ENCODE results near the gene LPAR5. TPM values are rescaled to one million over a fixed set of nuclear protein-coding genes. Genes with fewer than 3 reads are reported as not detected.

LPAR5 gene
- polyA plus RNA-seq, 6 donors from 2014 or later = 25.2 to 69.9 (median 40.1) TPM

GRCh38 chr12:6647083-6647604 lies 11.4 kb upstream of the LPAR5 start, which contains the start of gene ACRBP:
Gene ACRBP (minus strand): TSS chr12:6647432. CDS start chr12:6647366, 66 bp downstream.
- H3K27me3 Mint-ChIP-seq = no peaks in the 10 kb centered on the region
- peak within 1 kb of the TSS; percentile 82 to 92 (median 86) for H3K4me3 Mint-ChIP-seq
- peaks cover 0 to 8% (median 0%) of the 10 kb centered on the region in 7 donors for H3K9me3 Mint-ChIP-seq
- peaks cover 35 to 50% (median 43%) of the 10 kb centered on the region in 3 donors for H3K4me1 Mint-ChIP-seq
- peak within 1 kb of the TSS in 5 of 6 donors; percentile 16 to 83 (median 53) for H3K27ac Mint-ChIP-seq
- peak; percentile 70 to 79 for ATAC-seq (ENCODE audit: low read depth in 2 of 2)
- H3K36me3 Mint-ChIP-seq = peaks cover 9 to 19% of the 10 kb centered on the region in 2 donors
- peak; percentile 47 for DNase-seq

- peak overlapping the region in 3 of 6 donors; percentile 53 to 83 (median 75) for H3K27ac Mint-ChIP-seq
Observed at GRCh38 chr12:6646276-6647082, 10.7 kb upstream of the LPAR5 start.

GRCh38 chr12:6644903-6645302 lies 9.1 kb upstream of the LPAR5 start:
- peak overlapping the region in 5 of 8 donors; percentile 40 to 84 (median 62) for H3K4me3 Mint-ChIP-seq
- peaks cover 0 to 8% (median 0%) of the 10 kb centered on the region in 7 donors for H3K9me3 Mint-ChIP-seq
- H3K4me1 Mint-ChIP-seq = peaks cover 43 to 64% (median 49%) of the 10 kb centered on the region in 3 donors
- H3K27me3 Mint-ChIP-seq = no peaks in the 10 kb centered on the region
- ATAC-seq (ENCODE audit: low read depth in 2 of 2) (no peak), DNase-seq (no peak)
- H3K27ac Mint-ChIP-seq = peak overlapping the region in 5 of 6 donors; percentile 38 to 89 (median 80)
- peaks cover 0 to 7% of the 10 kb centered on the region in 2 donors for H3K36me3 Mint-ChIP-seq

More at GRCh38 chr12:6646276-6647082, 10.7 kb upstream of the LPAR5 start:
- Mint-ChIP-seq H3K36me3 (peaks cover 9 to 15% of the 10 kb centered on the region in 2 donors), H3K4me3 (peak overlapping the region; percentile 82 to 92 (median 86)), H3K4me1 (peaks cover 39 to 53% (median 43%) of the 10 kb centered on the region in 3 donors), H3K9me3 (peaks cover 0 to 8% (median 0%) of the 10 kb centered on the region in 7 donors), H3K27me3 (no peaks in the 10 kb centered on the region)
- ATAC-seq (ENCODE audit: low read depth in 2 of 2) = peak in 1 of 2 donors; percentile 4
- DNase-seq = no peak

GRCh38 chr12:6644257-6644596 lies 8.5 kb upstream of the LPAR5 start:
- Mint-ChIP-seq H3K4me1 (peaks cover 47 to 67% (median 52%) of the 10 kb centered on the region in 3 donors), H3K36me3 (peaks cover 0 to 7% of the 10 kb centered on the region in 2 donors), H3K27ac (peak overlapping the region; percentile 41 to 97 (median 85)), H3K4me3 (peak overlapping the region; percentile 40 to 84 (median 66)), H3K9me3 (peaks cover 0 to 8% (median 0%) of the 10 kb centered on the region in 7 donors), H3K27me3 (no peaks in the 10 kb centered on the region)
- peak; percentile 50 to 64 for ATAC-seq (ENCODE audit: low read depth in 2 of 2)
- no peak for DNase-seq

GRCh38 chr12:6643569-6644256 lies 8.0 kb upstream of the LPAR5 start:
- no peaks in the 10 kb centered on the region for H3K27me3 Mint-ChIP-seq
- H3K36me3 Mint-ChIP-seq = peaks cover 0 to 7% of the 10 kb centered on the region in 2 donors
- H3K27ac Mint-ChIP-seq = peak overlapping the region; percentile 56 to 97 (median 85)
- peak overlapping the region in 7 of 8 donors; percentile 40 to 84 (median 69) for H3K4me3 Mint-ChIP-seq
- DNase-seq (no peak), ATAC-seq (ENCODE audit: low read depth in 2 of 2) (peak; percentile 50 to 66)
- H3K4me1 Mint-ChIP-seq = peaks cover 52 to 72% (median 55%) of the 10 kb centered on the region in 3 donors
- peaks cover 0 to 8% (median 0%) of the 10 kb centered on the region in 7 donors for H3K9me3 Mint-ChIP-seq

- peaks cover 0 to 8% (median 0%) of the 10 kb centered on the region in 7 donors for H3K9me3 Mint-ChIP-seq
- DNase-seq = no peak
- no peak for ATAC-seq (ENCODE audit: low read depth in 2 of 2)
- peak overlapping the region in 2 of 8 donors; percentile 26 to 28 for H3K4me3 Mint-ChIP-seq
- H3K4me1 Mint-ChIP-seq = peaks cover 64 to 77% (median 64%) of the 10 kb centered on the region in 3 donors
- H3K36me3 Mint-ChIP-seq = no peaks in the 10 kb centered on the region
- H3K27ac Mint-ChIP-seq = peak overlapping the region in 2 of 6 donors; percentile 24 to 73
- H3K27me3 Mint-ChIP-seq = no peaks in the 10 kb centered on the region
Observed at GRCh38 chr12:6641131-6641530, 5.4 kb upstream of the LPAR5 start.

- no peak for ATAC-seq (ENCODE audit: low read depth in 2 of 2)
- Mint-ChIP-seq H3K27ac (peak overlapping the region in 2 of 6 donors; percentile 75 to 83), H3K4me1 (peaks cover 66 to 82% (median 69%) of the 10 kb centered on the region in 3 donors)
Observed at GRCh38 chr12:6640497-6640896, 4.7 kb upstream of the LPAR5 start.

GRCh38 chr12:6639151-6639801 lies 3.5 kb upstream of the LPAR5 start:
- Mint-ChIP-seq H3K9me3 (peaks cover 0 to 6% (median 0%) of the 10 kb centered on the region in 7 donors), H3K27ac (peak overlapping the region in 5 of 6 donors; percentile 14 to 98 (median 79)), H3K27me3 (no peaks in the 10 kb centered on the region), H3K4me3 (peak overlapping the region in 4 of 8 donors; percentile 31 to 87 (median 69)), H3K4me1 (peaks cover 65 to 85% (median 67%) of the 10 kb centered on the region in 3 donors), H3K36me3 (no peaks in the 10 kb centered on the region)
- no peak for DNase-seq
- no peak for ATAC-seq (ENCODE audit: low read depth in 2 of 2)

More at GRCh38 chr12:6640497-6640896, 4.7 kb upstream of the LPAR5 start:
- Mint-ChIP-seq H3K36me3 (no peaks in the 10 kb centered on the region), H3K4me3 (peak overlapping the region in 1 of 8 donors; percentile 66), H3K9me3 (peaks cover 0 to 8% (median 0%) of the 10 kb centered on the region in 7 donors), H3K27me3 (no peaks in the 10 kb centered on the region)
- DNase-seq = no peak

- ATAC-seq (ENCODE audit: low read depth in 2 of 2) (peak; percentile 46 to 47), DNase-seq (peak; percentile 57)
- Mint-ChIP-seq H3K9me3 (no peaks in the 10 kb centered on the region), H3K4me3 (peak overlapping the region; percentile 31 to 87 (median 71)), H3K4me1 (peaks cover 59 to 85% (median 67%) of the 10 kb centered on the region in 3 donors), H3K27me3 (no peaks in the 10 kb centered on the region), H3K27ac (peak overlapping the region; percentile 79 to 98 (median 92)), H3K36me3 (no peaks in the 10 kb centered on the region)
Observed at GRCh38 chr12:6638305-6638704, 2.5 kb upstream of the LPAR5 start.

- Mint-ChIP-seq H3K4me3 (peak overlapping the region; percentile 84 to 98 (median 94)), H3K27me3 (no peaks in the 10 kb centered on the region), H3K27ac (peak overlapping the region; percentile 91 to 100 (median 95)), H3K4me1 (peaks cover 64 to 87% (median 86%) of the 10 kb centered on the region in 3 donors), H3K9me3 (no peaks in the 10 kb centered on the region), H3K36me3 (peaks cover 6 to 11% of the 10 kb centered on the region in 2 donors)
- ATAC-seq (ENCODE audit: low read depth in 2 of 2) (peak; percentile 22 to 36), DNase-seq (peak; percentile 57)
Observed at GRCh38 chr12:6635375-6635855, 344 bp downstream of the LPAR5 start.

- Mint-ChIP-seq H3K4me1 (peaks cover 56 to 82% (median 77%) of the 10 kb centered on the region in 3 donors), H3K9me3 (no peaks in the 10 kb centered on the region), H3K4me3 (peak overlapping the region; percentile 84 to 96 (median 94)), H3K27me3 (no peaks in the 10 kb centered on the region), H3K36me3 (peaks cover 6 to 11% of the 10 kb centered on the region in 2 donors), H3K27ac (peak overlapping the region; percentile 94 to 100 (median 99))
- DNase-seq (peak; percentile 79), ATAC-seq (ENCODE audit: low read depth in 2 of 2) (peak; percentile 79 to 82)
Observed at GRCh38 chr12:6632026-6632983, 3.5 kb downstream of the LPAR5 start.
